Kasumi-1 (cell line): ENCODE results near the gene TSPOAP1.

Experiments
- DNase-seq, 2 experiments: peaks; one replicate each; lab custom pipeline; 2025; lab: John Stamatoyannopoulos, UW

Gene TSPOAP1

DNA sequence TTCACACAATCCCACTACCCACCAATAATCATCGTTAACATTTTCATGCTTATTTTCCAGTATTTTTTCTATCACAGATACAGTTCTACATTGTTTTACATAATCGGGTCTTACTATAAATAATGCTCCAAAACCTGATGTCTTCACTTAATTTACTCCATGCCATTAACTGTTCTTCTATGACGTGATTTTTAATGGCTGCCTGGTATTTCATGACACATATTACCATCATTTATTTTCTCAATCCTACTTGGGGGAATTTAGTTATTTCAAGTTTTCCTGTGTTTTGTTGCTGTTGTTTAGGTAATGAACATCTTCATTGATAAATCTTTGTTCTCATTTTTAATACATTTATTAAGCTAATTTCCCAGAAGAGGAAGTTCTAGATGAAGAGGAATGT lies 75.5 kb downstream of the TSPOAP1 start:
- DNase-seq: no peak

DNA sequence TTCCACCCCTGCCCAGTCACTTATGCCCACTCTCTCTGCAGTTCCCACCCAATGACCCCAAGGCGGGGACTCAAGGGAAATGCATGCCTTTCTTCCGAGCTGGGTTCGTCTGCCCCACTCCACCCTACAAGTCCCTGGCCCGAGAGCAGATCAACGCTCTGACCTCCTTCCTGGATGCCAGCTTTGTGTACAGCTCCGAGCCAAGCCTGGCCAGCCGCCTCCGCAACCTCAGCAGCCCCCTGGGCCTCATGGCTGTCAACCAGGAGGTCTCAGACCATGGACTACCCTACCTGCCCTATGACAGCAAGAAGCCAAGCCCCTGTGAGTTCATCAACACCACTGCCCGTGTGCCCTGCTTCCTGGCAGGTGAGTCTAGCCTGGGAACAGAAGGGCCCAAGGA lies 76.5 kb downstream of the TSPOAP1 start:
- DNase-seq: no peak
